ENCODE results near the gene AGBL4. TPM values are rescaled to one million over a fixed set of nuclear protein-coding genes. Genes with fewer than 3 reads are reported as not detected.

AGBL4 gene
- total and polyA plus RNA-seq, 2 of the 4 experiments (the other 2 are of a cell fraction), result not detected

DNA sequence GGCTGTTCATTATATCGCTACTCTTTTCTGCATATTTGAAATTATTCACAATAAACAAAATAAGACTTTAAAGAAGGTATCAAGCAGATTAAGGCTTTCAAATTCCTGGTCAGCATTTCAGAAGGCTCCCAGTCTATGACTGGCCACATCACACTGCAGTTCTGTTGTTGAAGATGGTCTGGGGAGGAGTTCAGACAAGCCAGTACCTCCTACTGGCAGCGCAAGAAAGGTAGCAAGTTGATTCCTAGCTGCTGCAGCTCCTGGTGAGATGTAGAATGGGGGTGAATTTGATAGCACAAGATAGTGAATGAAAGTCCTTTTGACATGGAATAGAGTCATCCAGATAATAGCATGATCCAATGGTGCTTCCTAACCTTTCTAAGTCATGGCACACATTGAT, 1158.8 kb downstream of the AGBL4 start:
- dilution Hi-C loops (cut with HindIII; ENCODE audit: low sequenced_read_pairs, unreplicated experiment), result no loop called here
- H2BK120ac ChIP-seq (ENCODE audit: low read depth, low read length), result no peak overlapping the region
- intact Hi-C loops (cut with micrococcal nuclease), result no loop called here
- ChIA-PET CTCF (no interaction called here), POLR2A (ENCODE audit: unreplicated experiment) (no interaction called here)
- no peak overlapping the region for H3K4ac ChIP-seq (ENCODE audit: low read depth, low read length)
- H3K4me3 ChIP-seq (ENCODE audit: insufficient read depth, low read depth, low read length), result no peak overlapping the region
- in situ Hi-C loops (cut with MboI; ENCODE audit: low sequenced_read_pairs), result no loop called here
- H4K91ac ChIP-seq (ENCODE audit: insufficient read depth, low read depth, low read length), result no peak overlapping the region
- no peak overlapping the region for H3K56ac ChIP-seq (ENCODE audit: extremely low read depth, insufficient read depth, low read length)
- H3K4me1 ChIP-seq (ENCODE audit: control insufficient read depth, insufficient read depth, low read length), result no peaks in the 10 kb centered on the region
- H2BK20ac ChIP-seq (ENCODE audit: low read depth, low read length), result no peak overlapping the region
- no peaks in the 10 kb centered on the region for H3K36me3 ChIP-seq (ENCODE audit: control insufficient read depth, insufficient read depth, low read length)
- no peaks in the 10 kb centered on the region for H3K27me3 ChIP-seq (ENCODE audit: control insufficient read depth, insufficient read depth, low read length)
- DNase-seq (no peak), ATAC-seq (ENCODE audit: low read depth) (no peak)
- H2AFZ ChIP-seq (replicated peaks; ENCODE audit: low read length, poor library complexity), result no peak overlapping the region
- WGBS, 2 experiments (ENCODE audit: extremely low coverage in 2 of 2, insufficient read length in 1 of 2), result no CpG with 5 or more reads among the region's 2 CpGs
- no peak overlapping the region for H4K8ac ChIP-seq (ENCODE audit: low read depth in 2 of 2, low read length in 2 of 2)
- H3K18ac ChIP-seq (ENCODE audit: low read depth, low read length), result no peak overlapping the region
- H4K5ac ChIP-seq (ENCODE audit: low read depth, low read length), result no peak overlapping the region
- no peak overlapping the region for H3K4me2 ChIP-seq (ENCODE audit: low read depth, low read length)
- TF ChIP-seq MAFK (IDR thresholded peaks at IDR 0.05; ENCODE audit: low read depth, low read length), result no peak
- no peak for TF ChIP-seq FOS (IDR thresholded peaks at IDR 0.05; ENCODE audit: low read depth, low read length)
- no peak for TF ChIP-seq RAD21 (IDR thresholded peaks at IDR 0.05; ENCODE audit: low read length)
- no peak for TF ChIP-seq CEBPB (IDR thresholded peaks at IDR 0.05; ENCODE audit: low read depth, low read length)
- no peak for TF ChIP-seq SMC3 (IDR thresholded peaks at IDR 0.05; ENCODE audit: low read depth, low read length)
- TF ChIP-seq, protein P1, sequence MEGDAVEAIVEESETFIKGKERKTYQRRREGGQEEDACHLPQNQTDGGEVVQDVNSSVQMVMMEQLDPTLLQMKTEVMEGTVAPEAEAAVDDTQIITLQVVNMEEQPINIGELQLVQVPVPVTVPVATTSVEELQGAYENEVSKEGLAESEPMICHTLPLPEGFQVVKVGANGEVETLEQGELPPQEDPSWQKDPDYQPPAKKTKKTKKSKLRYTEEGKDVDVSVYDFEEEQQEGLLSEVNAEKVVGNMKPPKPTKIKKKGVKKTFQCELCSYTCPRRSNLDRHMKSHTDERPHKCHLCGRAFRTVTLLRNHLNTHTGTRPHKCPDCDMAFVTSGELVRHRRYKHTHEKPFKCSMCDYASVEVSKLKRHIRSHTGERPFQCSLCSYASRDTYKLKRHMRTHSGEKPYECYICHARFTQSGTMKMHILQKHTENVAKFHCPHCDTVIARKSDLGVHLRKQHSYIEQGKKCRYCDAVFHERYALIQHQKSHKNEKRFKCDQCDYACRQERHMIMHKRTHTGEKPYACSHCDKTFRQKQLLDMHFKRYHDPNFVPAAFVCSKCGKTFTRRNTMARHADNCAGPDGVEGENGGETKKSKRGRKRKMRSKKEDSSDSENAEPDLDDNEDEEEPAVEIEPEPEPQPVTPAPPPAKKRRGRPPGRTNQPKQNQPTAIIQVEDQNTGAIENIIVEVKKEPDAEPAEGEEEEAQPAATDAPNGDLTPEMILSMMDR (conservative IDR thresholded peaks at IDR 0.05; ENCODE audit: low read depth, low read length), result no peak
- TF ChIP-seq NFE2L2 (IDR thresholded peaks at IDR 0.05; ENCODE audit: low read depth, low read length), result no peak
- TF ChIP-seq MXI1 (IDR thresholded peaks at IDR 0.05; ENCODE audit: borderline replicate concordance, low read depth, low read length), result no peak
- TF ChIP-seq BHLHE40 (IDR thresholded peaks at IDR 0.05; ENCODE audit: low read depth, low read length), result no peak
- no peak for TF ChIP-seq RFX5 (IDR thresholded peaks at IDR 0.05; ENCODE audit: low read depth, low read length)
- TF ChIP-seq MAZ (IDR thresholded peaks at IDR 0.05; ENCODE audit: borderline replicate concordance, low read depth, low read length), result no peak
- TF ChIP-seq, protein P2, sequence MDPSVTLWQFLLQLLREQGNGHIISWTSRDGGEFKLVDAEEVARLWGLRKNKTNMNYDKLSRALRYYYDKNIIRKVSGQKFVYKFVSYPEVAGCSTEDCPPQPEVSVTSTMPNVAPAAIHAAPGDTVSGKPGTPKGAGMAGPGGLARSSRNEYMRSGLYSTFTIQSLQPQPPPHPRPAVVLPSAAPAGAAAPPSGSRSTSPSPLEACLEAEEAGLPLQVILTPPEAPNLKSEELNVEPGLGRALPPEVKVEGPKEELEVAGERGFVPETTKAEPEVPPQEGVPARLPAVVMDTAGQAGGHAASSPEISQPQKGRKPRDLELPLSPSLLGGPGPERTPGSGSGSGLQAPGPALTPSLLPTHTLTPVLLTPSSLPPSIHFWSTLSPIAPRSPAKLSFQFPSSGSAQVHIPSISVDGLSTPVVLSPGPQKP (IDR thresholded peaks at IDR 0.05; ENCODE audit: borderline replicate concordance, low read depth, low read length), result no peak
- no peak for TF ChIP-seq CHD1 (IDR thresholded peaks at IDR 0.05; ENCODE audit: low read depth, low read length)
- TF ChIP-seq, protein P3, sequence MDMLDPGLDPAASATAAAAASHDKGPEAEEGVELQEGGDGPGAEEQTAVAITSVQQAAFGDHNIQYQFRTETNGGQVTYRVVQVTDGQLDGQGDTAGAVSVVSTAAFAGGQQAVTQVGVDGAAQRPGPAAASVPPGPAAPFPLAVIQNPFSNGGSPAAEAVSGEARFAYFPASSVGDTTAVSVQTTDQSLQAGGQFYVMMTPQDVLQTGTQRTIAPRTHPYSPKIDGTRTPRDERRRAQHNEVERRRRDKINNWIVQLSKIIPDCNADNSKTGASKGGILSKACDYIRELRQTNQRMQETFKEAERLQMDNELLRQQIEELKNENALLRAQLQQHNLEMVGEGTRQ (IDR thresholded peaks at IDR 0.05; ENCODE audit: low read depth, low read length), result no peak
- no peak for TF ChIP-seq POLR2A (IDR thresholded peaks at IDR 0.05; ENCODE audit: low read depth, low read length)
- TF ChIP-seq RCOR1 (IDR thresholded peaks at IDR 0.05; ENCODE audit: insufficient replicate concordance, low read length), result no peak
- H3K9ac ChIP-seq (ENCODE audit: low read depth, low read length), result no peak overlapping the region
- H3K23ac ChIP-seq (ENCODE audit: low read depth, low read length), result no peak overlapping the region
- no peak overlapping the region for H2AK5ac ChIP-seq (ENCODE audit: low read depth, low read length)
- H3K79me1 ChIP-seq (ENCODE audit: low read depth in 1 of 2, low read length in 2 of 2), result no peaks in the 10 kb centered on the region
- peaks cover 8% of the 10 kb centered on the region; the same call in 1 of the 2 replicates for H3K9me3 ChIP-seq (ENCODE audit: control insufficient read depth, insufficient read depth, low read length)
- no peaks in the 10 kb centered on the region for H3K9me1 ChIP-seq (ENCODE audit: insufficient read depth, low read length)
- no peak overlapping the region for H3K14ac ChIP-seq (replicated peaks; ENCODE audit: low read depth, low read length)
- no peak overlapping the region for H3K27ac ChIP-seq (ENCODE audit: insufficient read depth, low read length)
- no peaks in the 10 kb centered on the region for H4K20me1 ChIP-seq (ENCODE audit: insufficient read depth, low read length)
- BruUV-seq (replicated peaks), result no TSS peak
- no peak overlapping the region for H2AK9ac ChIP-seq (replicated peaks; ENCODE audit: low read depth, low read length, poor library complexity)
- no peak overlapping the region for H2BK5ac ChIP-seq (ENCODE audit: low read depth, low read length, poor library complexity, severe bottlenecking)
- no peak overlapping the region for H2BK15ac ChIP-seq (ENCODE audit: low read depth, low read length)
